MCF 10A (cell line): Measurements from ENCODE around the gene SNRNP70. TPM values are rescaled to one million over a fixed set of nuclear protein-coding genes. Genes with fewer than 3 reads are reported as not detected.

ENCODE experiments used
- BruUV-seq: library from RNA; stranded (reverse); fragments of 400-500 nt; replicated peaks from 2 replicates; lab custom pipeline; 2021; lab: Mats Ljungman, UMichigan
- CTCF ChIA-PET: fragments of 300-600 bp; sonication (Branson Sonifier 250); formaldehyde crosslinking; extraction: SDS; loops from one replicate; lab custom pipeline; 2021; ENCODE audit warnings: antibody characterized with exemption, inconsistent platforms; lab: Yijun Ruan, JAX
- POLR2A ChIA-PET: fragments of 300-600, 350-650 bp; sonication (Branson Sonifier 250); formaldehyde crosslinking; extraction: SDS; loops from one replicate; lab custom pipeline; 2020; ENCODE audit warnings: antibody characterized with exemption, inconsistent platforms; lab: Yijun Ruan, JAX
- DNase-seq: peaks from one replicate; pipeline ENCODE4 v3.0.0-alpha.2; 2018; ENCODE audit not compliant: unreplicated experiment
- H3K27ac Mint-ChIP-seq: one replicate; pipeline ENCODE4 v1.8.0; 2022; ENCODE audit warnings: mild to moderate bottlenecking, low read depth, mixed read lengths; ENCODE audit not compliant: unreplicated experiment
- H3K27me3 Mint-ChIP-seq: one replicate; pipeline ENCODE4 v1.8.0; 2022; ENCODE audit warnings: mixed read lengths; ENCODE audit not compliant: insufficient read depth, unreplicated experiment
- H3K36me3 Mint-ChIP-seq: one replicate; pipeline ENCODE4 v1.8.0; 2022; ENCODE audit warnings: mild to moderate bottlenecking, moderate library complexity, mixed read lengths; ENCODE audit not compliant: insufficient read depth, unreplicated experiment
- H3K4me1 Mint-ChIP-seq: one replicate; pipeline ENCODE4 v1.8.0; 2022; ENCODE audit warnings: mixed read lengths; ENCODE audit not compliant: insufficient read depth, unreplicated experiment
- H3K4me3 Mint-ChIP-seq: one replicate; pipeline ENCODE4 v1.8.0; 2022; ENCODE audit warnings: mild to moderate bottlenecking, moderate library complexity, mixed read lengths; ENCODE audit not compliant: unreplicated experiment
- H3K9me3 Mint-ChIP-seq: one replicate; pipeline ENCODE4 v1.8.0; 2022; ENCODE audit warnings: mixed read lengths; ENCODE audit not compliant: unreplicated experiment
- intact Hi-C: fragments of 100-400 bp; cut with micrococcal nuclease; formaldehyde crosslinking; loops from 2 replicates; pipeline ENCODE4 v1.14.1; 2022
- total RNA-seq: library from RNA; stranded (reverse); gene quantifications from 2 replicates; pipeline ENCODE4 v1.2.3, GENCODE V29; 2022
- TF ChIP-seq, protein P1 (sequence below): fragments of 200-600 bp; IDR thresholded peaks from one replicate; pipeline ENCODE4 v1.8.0; 2022; ENCODE audit warnings: antibody characterized with exemption, mild to moderate bottlenecking; ENCODE audit not compliant: unreplicated experiment

The SNRNP70 gene
- total RNA-seq, 1 experiment from 2014 or later, result 199 TPM

GRCh38 chr19:49064768-49065611 is 20.3 kb upstream of the SNRNP70 start, which contains the start of gene NTF4:
Gene NTF4 (minus strand): TSS chr19:49064818. CDS start chr19:49061997, 2,821 bp downstream.
- H3K9me3 Mint-ChIP-seq, result no peaks in the 10 kb centered on the region
- no TSS peak for BruUV-seq
- peak; percentile 55 for DNase-seq
- POLR2A ChIA-PET, result interaction anchor here (0.5 to 1.8 kb wide), 5 partner anchors 45 to 257 kb away, joined by 3 to 8 read pairs (median 4); partner anchors contain the start of genes GYS1 and RUVBL2
- H3K4me3 Mint-ChIP-seq, result peak within 1 kb of the TSS; percentile 79
- TF ChIP-seq, protein P1, sequence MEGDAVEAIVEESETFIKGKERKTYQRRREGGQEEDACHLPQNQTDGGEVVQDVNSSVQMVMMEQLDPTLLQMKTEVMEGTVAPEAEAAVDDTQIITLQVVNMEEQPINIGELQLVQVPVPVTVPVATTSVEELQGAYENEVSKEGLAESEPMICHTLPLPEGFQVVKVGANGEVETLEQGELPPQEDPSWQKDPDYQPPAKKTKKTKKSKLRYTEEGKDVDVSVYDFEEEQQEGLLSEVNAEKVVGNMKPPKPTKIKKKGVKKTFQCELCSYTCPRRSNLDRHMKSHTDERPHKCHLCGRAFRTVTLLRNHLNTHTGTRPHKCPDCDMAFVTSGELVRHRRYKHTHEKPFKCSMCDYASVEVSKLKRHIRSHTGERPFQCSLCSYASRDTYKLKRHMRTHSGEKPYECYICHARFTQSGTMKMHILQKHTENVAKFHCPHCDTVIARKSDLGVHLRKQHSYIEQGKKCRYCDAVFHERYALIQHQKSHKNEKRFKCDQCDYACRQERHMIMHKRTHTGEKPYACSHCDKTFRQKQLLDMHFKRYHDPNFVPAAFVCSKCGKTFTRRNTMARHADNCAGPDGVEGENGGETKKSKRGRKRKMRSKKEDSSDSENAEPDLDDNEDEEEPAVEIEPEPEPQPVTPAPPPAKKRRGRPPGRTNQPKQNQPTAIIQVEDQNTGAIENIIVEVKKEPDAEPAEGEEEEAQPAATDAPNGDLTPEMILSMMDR, result no peak
- intact Hi-C loops, result no loop called here
- H3K27ac Mint-ChIP-seq, result peak within 1 kb of the TSS; percentile 79
- CTCF ChIA-PET, result interaction anchor here (0.6 to 1.6 kb wide), 4 partner anchors 9 to 90 kb away, joined by 3 to 8 read pairs (median 6); no protein-coding TSS in a partner anchor
- peaks cover 24% of the 10 kb centered on the region for H3K27me3 Mint-ChIP-seq
- peaks cover 11% of the 10 kb centered on the region for H3K36me3 Mint-ChIP-seq
- peaks cover 8% of the 10 kb centered on the region for H3K4me1 Mint-ChIP-seq

DNA sequence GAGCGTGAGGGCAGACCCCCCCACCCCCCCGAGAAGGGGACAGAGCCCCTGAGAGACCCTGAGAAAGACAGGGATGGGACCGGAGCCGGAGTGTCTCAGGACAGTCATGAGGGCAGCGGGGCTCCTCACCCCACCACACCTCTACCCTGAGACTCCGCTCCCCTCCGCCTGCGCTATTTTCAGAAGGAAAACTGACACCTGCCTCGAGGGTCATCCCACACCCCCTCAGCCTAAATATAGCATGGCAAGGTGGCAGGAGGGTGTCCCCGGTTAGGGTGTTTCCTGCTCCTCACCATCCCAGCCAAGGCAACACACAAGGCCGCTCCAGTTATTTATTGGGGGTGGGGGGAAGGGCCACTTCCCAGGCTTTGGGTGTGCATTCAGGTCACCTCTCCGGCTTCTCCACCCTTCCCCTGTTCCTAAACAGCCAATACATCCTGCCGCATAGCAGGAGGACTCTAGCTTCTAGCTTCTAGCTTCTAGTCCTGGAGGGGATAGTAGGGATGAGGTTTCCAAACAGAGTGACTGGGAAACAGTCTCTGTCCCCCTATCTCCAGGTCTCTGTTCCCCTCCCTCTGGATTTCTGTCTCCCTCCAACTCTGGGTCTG is 19.2 kb upstream of the SNRNP70 start:
- POLR2A ChIA-PET, result interaction anchor here (1.8 kb wide), 1 partner anchor 73 kb away, joined by 8 read pairs; the partner anchor contains the start of genes GYS1 and RUVBL2
- Mint-ChIP-seq H3K27ac (no peak overlapping the region), H3K4me1 (peaks cover 8% of the 10 kb centered on the region), H3K4me3 (no peak overlapping the region), H3K9me3 (no peaks in the 10 kb centered on the region), H3K36me3 (peaks cover 11% of the 10 kb centered on the region), H3K27me3 (peaks cover 24% of the 10 kb centered on the region)
- intact Hi-C loops, result no loop called here
- CTCF ChIA-PET, result interaction anchor here (1.2 to 1.6 kb wide), 2 partner anchors 10 to 67 kb away, joined by 6 to 8 read pairs; no protein-coding TSS in a partner anchor
- BruUV-seq, result no TSS peak
- no peak for DNase-seq
- TF ChIP-seq, protein P1, result no peak

DNA sequence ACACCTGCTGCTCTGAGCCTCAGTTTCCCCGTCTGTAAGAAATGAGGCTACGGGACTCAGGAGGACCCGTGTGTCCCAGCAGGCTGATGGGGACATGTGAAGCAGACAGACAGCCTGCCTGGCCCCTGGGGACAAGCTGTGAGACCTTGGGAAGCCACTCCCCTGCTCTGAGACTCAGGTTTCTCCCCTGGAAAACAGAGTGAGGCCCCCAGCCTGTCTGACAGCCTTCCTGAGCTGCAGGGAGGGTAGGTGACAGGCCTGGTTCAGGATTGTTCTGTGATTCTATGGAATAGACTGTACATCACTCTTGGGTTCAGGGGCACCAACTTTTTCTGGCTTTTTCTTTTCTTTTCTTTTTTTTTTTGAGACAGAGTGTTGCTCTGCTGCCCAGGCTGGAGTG is 17.7 kb upstream of the SNRNP70 start:
- H3K36me3 Mint-ChIP-seq, result peaks cover 11% of the 10 kb centered on the region
- POLR2A ChIA-PET, result no interaction called here
- H3K27ac Mint-ChIP-seq, result no peak overlapping the region
- peaks cover 8% of the 10 kb centered on the region for H3K4me1 Mint-ChIP-seq
- H3K4me3 Mint-ChIP-seq, result no peak overlapping the region
- CTCF ChIA-PET, result interaction anchor here (0.6 to 1.0 kb wide), 3 partner anchors 30 to 102 kb away, joined by 3 to 4 read pairs (median 3); partner anchors contain the start of gene FTL
- no peaks in the 10 kb centered on the region for H3K9me3 Mint-ChIP-seq
- BruUV-seq, result no TSS peak
- peaks cover 27% of the 10 kb centered on the region for H3K27me3 Mint-ChIP-seq
- no peak for DNase-seq
- TF ChIP-seq, protein P1, result no peak
- intact Hi-C loops, result no loop called here
